Natural killer cell treated with Interleukin-12 subunit alpha and Interleukin-12 subunit beta and Interleukin-15 and Interleukin-18, amount 100 ng/mL, for 72 hours (primary cell): ENCODE measurements around the gene SERTAD1. TPM values are rescaled to one million over a fixed set of nuclear protein-coding genes. Genes with fewer than 3 reads are reported as not detected.
A peak's percentile ranks its signal among the peaks of the same experiment; 100 is the strongest.

ENCODE experiments used
- ATAC-seq, 2 donors: fragments of 150-1000 bp; cut with Tn5 transposase in 1 of 2; sonication (Bioruptor Pico), chemical (Tn5 transposase) in 1 of 2; 2 replicates each; pipeline ENCODE4 v1.10.0; 2021
- DNase-seq: peaks from one replicate; pipeline ENCODE4 v3.0.0; 2022; ENCODE audit warnings: low spot score
- H3K27ac Mint-ChIP-seq, 2 donors: 1 replicate in 1 of 2; 2 replicates in 1 of 2; pipeline ENCODE4 v1.8.0; 2022; ENCODE audit warnings: mixed read lengths in 2 of 2, mild to moderate bottlenecking in 1 of 2, moderate library complexity in 1 of 2
- H3K27me3 Mint-ChIP-seq, 2 donors: 1 replicate in 1 of 2; 2 replicates in 1 of 2; pipeline ENCODE4 v1.8.0; 2022; ENCODE audit warnings: mixed read lengths in 2 of 2
- H3K36me3 Mint-ChIP-seq: one replicate; pipeline ENCODE4 v1.8.0; 2022; ENCODE audit warnings: mixed read lengths
- H3K4me1 Mint-ChIP-seq, 2 donors: 1 replicate in 1 of 2; 2 replicates in 1 of 2; pipeline ENCODE4 v1.8.0; 2022; ENCODE audit warnings: low read depth in 2 of 2, mixed read lengths in 2 of 2, mild to moderate bottlenecking in 1 of 2
- H3K4me3 Mint-ChIP-seq: one replicate; pipeline ENCODE4 v1.8.0; 2022; ENCODE audit warnings: mixed read lengths
- H3K9me3 Mint-ChIP-seq: 2 replicates; pipeline ENCODE4 v1.8.0; 2022; ENCODE audit warnings: mixed read lengths
- total RNA-seq, 2 donors: library from RNA; stranded (reverse); gene quantifications; one replicate each; pipeline ENCODE4 v1.2.3, GENCODE V29; 2022

The SERTAD1 gene
- total RNA-seq, 2 donors from 2014 or later = 11.2 to 21.5 TPM

GRCh38 chr19:40395956-40396355 lies 29.8 kb downstream of the SERTAD1 start:
- DNase-seq = no peak
- no peaks in the 10 kb centered on the region for H3K36me3 Mint-ChIP-seq
- H3K27ac Mint-ChIP-seq = no peak overlapping the region
- H3K4me1 Mint-ChIP-seq = peaks cover 7 to 10% of the 10 kb centered on the region in 2 donors
- no peak for ATAC-seq
- H3K27me3 Mint-ChIP-seq = peaks cover 0 to 3% of the 10 kb centered on the region in 2 donors
- H3K4me3 Mint-ChIP-seq = no peak overlapping the region
- H3K9me3 Mint-ChIP-seq = no peaks in the 10 kb centered on the region

GRCh38 chr19:40394816-40395210 lies 31.0 kb downstream of the SERTAD1 start:
- Mint-ChIP-seq H3K36me3 (no peaks in the 10 kb centered on the region), H3K9me3 (no peaks in the 10 kb centered on the region), H3K4me3 (no peak overlapping the region), H3K27me3 (peaks cover 0 to 3% of the 10 kb centered on the region in 2 donors), H3K4me1 (peaks cover 7 to 10% of the 10 kb centered on the region in 2 donors), H3K27ac (no peak overlapping the region)
- ATAC-seq (no peak), DNase-seq (no peak)

- peaks cover 0 to 2% of the 10 kb centered on the region in 2 donors for H3K27me3 Mint-ChIP-seq
- ATAC-seq = no peak
- H3K36me3 Mint-ChIP-seq = no peaks in the 10 kb centered on the region
- no peak overlapping the region for H3K27ac Mint-ChIP-seq
- DNase-seq = no peak
- H3K4me3 Mint-ChIP-seq = no peak overlapping the region
- no peaks in the 10 kb centered on the region for H3K9me3 Mint-ChIP-seq
- H3K4me1 Mint-ChIP-seq = peaks cover 3 to 7% of the 10 kb centered on the region in 2 donors
Measured at GRCh38 chr19:40393894-40394815, 31.6 kb downstream of the SERTAD1 start.

GRCh38 chr19:40392894-40393517 lies 32.8 kb downstream of the SERTAD1 start:
- Mint-ChIP-seq H3K9me3 (no peaks in the 10 kb centered on the region), H3K36me3 (no peaks in the 10 kb centered on the region), H3K4me1 (peaks cover 0 to 3% of the 10 kb centered on the region in 2 donors), H3K27me3 (no peaks in the 10 kb centered on the region), H3K4me3 (no peak overlapping the region), H3K27ac (no peak overlapping the region)
- peak in 1 of 2 donors; percentile 22 for ATAC-seq
- no peak for DNase-seq

- no peaks in the 10 kb centered on the region for H3K36me3 Mint-ChIP-seq
- H3K27ac Mint-ChIP-seq = no peak overlapping the region
Measured at GRCh38 chr19:40392123-40392522, 33.7 kb downstream of the SERTAD1 start.

GRCh38 chr19:40390084-40390742 lies 35.6 kb downstream of the SERTAD1 start, which contains the start of gene HIPK4:
Gene HIPK4 (minus strand): TSS chr19:40390181. CDS start chr19:40389902, 279 bp downstream.
- ATAC-seq (no peak), DNase-seq (no peak)
- peaks cover 0 to 5% of the 10 kb centered on the region in 2 donors for H3K4me1 Mint-ChIP-seq
- H3K27me3 Mint-ChIP-seq = no peaks in the 10 kb centered on the region
- H3K9me3 Mint-ChIP-seq = no peaks in the 10 kb centered on the region
- no peaks in the 10 kb centered on the region for H3K36me3 Mint-ChIP-seq
- peak within 1 kb of the TSS in 1 of 2 donors; percentile 54 for H3K27ac Mint-ChIP-seq
- no peak within 1 kb of the TSS for H3K4me3 Mint-ChIP-seq

More at GRCh38 chr19:40392123-40392522, 33.7 kb downstream of the SERTAD1 start:
- ATAC-seq (no peak), DNase-seq (no peak)
- Mint-ChIP-seq H3K4me3 (no peak overlapping the region), H3K27me3 (no peaks in the 10 kb centered on the region), H3K4me1 (peaks cover 0 to 3% of the 10 kb centered on the region in 2 donors), H3K9me3 (no peaks in the 10 kb centered on the region)

DNA sequence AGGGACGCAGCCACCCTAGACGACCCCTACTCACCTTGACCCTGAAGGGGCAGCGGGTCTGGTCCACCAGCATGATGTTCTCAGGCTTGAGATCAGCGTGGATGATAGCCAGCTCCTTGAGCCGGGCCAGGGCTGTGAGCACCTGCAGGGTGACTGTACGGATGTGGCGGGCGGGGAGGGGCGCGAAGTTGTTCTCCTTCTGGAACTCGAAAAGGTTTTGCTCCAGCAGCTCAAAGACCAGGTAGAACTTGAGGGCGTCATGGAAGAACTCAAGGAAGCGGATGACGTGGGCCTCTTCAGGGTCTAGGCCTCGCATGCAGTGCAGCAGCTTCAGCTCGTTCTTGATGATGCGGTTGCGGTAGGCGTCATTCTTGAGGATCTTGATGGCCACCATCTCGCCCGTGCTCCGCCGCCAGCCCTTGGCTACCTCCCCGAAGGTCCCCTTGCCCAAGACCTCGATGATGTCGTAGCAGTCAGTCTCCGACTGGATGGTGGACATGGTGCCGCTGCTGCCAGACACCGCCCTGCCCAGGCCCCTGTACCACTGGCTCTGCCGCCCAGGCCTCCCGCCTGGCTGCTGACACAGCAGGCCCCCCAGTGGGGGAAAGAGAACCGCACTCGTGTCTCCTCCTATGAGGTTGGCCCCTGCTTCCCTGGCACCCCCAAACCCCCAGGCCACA lies 36.2 kb downstream of the SERTAD1 start:
- H3K36me3 Mint-ChIP-seq = no peaks in the 10 kb centered on the region
- H3K4me3 Mint-ChIP-seq = no peak overlapping the region
- no peaks in the 10 kb centered on the region for H3K9me3 Mint-ChIP-seq
- peaks cover 0 to 7% of the 10 kb centered on the region in 2 donors for H3K4me1 Mint-ChIP-seq
- ATAC-seq = no peak
- no peaks in the 10 kb centered on the region for H3K27me3 Mint-ChIP-seq
- no peak for DNase-seq
- no peak overlapping the region for H3K27ac Mint-ChIP-seq

DNA sequence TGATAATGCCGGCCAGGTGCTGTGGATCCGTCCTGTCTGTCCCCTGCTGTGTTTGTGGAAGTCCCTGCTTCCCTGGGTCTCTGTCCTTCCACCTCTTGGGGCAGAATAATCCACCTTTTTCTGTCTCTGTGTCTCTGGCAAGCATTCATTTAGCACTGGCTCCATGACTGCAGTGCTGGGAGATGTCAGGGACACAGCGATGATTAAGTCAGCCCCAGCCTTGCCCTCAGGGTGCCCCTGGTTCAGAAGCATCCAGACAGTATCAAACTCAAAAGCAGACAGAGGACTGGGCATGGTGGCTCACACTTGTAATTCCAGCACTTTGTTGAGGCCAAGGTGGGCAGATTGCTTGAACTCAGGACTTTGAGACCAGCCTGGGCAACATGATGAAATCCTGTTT lies 37.3 kb downstream of the SERTAD1 start:
- Mint-ChIP-seq H3K9me3 (no peaks in the 10 kb centered on the region), H3K4me3 (no peak overlapping the region), H3K36me3 (no peaks in the 10 kb centered on the region), H3K27me3 (no peaks in the 10 kb centered on the region), H3K4me1 (peaks cover 0 to 7% of the 10 kb centered on the region in 2 donors), H3K27ac (no peak overlapping the region)
- ATAC-seq = no peak
- DNase-seq = no peak

GRCh38 chr19:40387155-40387554 lies 38.6 kb downstream of the SERTAD1 start:
- Mint-ChIP-seq H3K27me3 (no peaks in the 10 kb centered on the region), H3K36me3 (no peaks in the 10 kb centered on the region), H3K27ac (no peak overlapping the region), H3K9me3 (no peaks in the 10 kb centered on the region), H3K4me3 (no peak overlapping the region), H3K4me1 (peaks cover 0 to 4% of the 10 kb centered on the region in 2 donors)
- ATAC-seq (no peak), DNase-seq (no peak)

DNA sequence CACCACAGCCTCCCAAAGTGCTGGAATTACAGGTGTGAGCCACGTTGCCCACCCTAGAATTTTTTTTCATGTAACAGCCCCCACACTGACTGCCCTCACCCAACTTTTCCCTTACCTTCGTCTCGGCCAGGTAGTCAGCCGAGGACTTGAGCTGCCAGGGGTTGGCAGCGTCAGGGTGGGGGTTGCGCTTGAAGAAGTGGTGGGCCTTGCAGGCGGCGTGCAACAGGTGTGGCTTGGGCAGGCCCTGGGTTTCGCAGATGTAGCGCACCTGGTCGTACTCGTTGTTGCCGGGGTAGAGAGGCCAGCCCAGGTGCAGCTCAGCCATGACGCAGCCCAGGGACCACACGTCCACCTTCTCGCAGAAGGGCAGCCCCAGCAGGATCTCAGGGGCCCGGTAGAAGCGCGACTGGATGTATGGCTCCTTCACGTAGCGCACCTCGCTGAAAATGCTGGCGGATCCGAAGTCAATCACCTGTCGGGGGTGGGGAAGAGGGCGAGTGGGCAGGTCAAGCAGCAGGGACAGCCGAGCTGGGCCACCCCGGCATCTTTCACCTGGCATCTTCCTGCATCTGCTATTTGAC lies 42.0 kb downstream of the SERTAD1 start:
- Mint-ChIP-seq H3K4me1 (peaks cover 0 to 4% of the 10 kb centered on the region in 2 donors), H3K27me3 (no peaks in the 10 kb centered on the region), H3K36me3 (no peaks in the 10 kb centered on the region), H3K4me3 (no peak overlapping the region), H3K27ac (no peak overlapping the region), H3K9me3 (no peaks in the 10 kb centered on the region)
- ATAC-seq = no peak
- DNase-seq = no peak

DNA sequence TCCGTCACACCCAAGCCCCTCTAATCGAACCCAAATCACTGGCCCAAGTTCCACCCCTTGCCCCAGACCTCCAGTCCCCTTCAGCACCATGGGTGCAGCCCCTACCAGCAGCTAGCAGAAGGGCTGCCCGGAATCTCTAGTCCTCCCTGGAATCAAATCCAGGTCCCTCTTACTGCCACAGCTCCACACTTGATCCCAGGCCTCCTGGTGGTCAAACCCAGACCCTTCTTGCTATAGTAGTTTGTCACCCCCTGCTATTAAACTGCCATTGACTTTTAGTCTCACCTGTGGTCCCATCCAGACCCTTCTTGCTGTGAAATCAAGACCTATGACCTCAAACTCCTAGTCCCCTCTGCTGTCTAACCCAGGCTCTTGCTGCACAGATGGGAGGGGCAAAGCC lies 44.5 kb downstream of the SERTAD1 start:
- ATAC-seq (no peak), DNase-seq (no peak)
- H3K4me1 Mint-ChIP-seq = peaks cover 0 to 4% of the 10 kb centered on the region in 2 donors
- H3K36me3 Mint-ChIP-seq = no peaks in the 10 kb centered on the region
- H3K27ac Mint-ChIP-seq = no peak overlapping the region
- H3K4me3 Mint-ChIP-seq = no peak overlapping the region
- no peaks in the 10 kb centered on the region for H3K27me3 Mint-ChIP-seq
- no peaks in the 10 kb centered on the region for H3K9me3 Mint-ChIP-seq

DNA sequence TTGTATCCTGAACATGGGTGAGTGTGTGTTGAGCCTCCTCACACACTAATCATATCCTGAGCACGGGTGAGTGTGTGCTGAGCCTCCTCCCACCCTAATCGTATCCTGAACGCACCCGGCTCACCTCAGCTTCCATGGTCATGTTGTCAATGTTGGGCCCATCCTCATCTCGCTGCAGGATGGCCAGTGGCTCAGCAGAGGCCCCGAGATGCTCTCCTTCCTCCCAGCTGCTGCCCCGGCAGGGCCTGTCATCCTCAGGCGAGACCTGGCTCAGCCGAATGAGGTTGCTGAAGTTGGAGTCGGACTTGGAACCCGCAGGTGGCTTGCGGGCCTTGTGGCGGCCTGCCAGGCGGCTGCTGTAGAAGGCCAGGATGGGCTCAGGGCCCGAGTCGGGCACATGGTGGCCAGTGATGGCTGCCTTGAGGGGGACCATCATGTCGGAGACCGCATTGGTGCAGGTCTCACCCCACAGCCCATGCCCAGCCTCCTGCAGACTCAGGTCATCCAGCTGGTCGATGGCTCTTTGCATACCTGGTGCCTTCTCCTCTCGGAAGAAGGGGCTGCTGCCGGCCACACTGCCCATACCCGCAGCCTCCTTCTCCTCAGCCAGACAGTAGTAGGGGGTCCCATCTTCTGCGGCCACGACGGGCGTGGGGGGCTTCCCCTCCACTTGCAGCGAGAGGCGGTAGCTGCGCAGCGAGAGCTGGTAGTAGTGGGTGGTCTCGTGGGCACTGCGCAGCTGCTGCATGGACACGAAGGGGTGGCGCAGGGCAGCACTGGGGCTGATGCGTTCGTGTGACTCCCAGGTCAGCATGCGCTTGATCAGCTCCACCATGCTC lies 45.4 kb downstream of the SERTAD1 start:
- Mint-ChIP-seq H3K27me3 (no peaks in the 10 kb centered on the region), H3K9me3 (no peaks in the 10 kb centered on the region), H3K27ac (no peak overlapping the region), H3K4me3 (no peak overlapping the region), H3K36me3 (no peaks in the 10 kb centered on the region), H3K4me1 (peaks cover 0 to 3% of the 10 kb centered on the region in 2 donors)
- no peak for ATAC-seq
- DNase-seq = no peak
